Fibroblast of the aortic adventitia (primary cell): Measurements from ENCODE around the gene TAF1D. TPM values are rescaled to one million over a fixed set of nuclear protein-coding genes. Genes with fewer than 3 reads are reported as not detected.

ENCODE experiments used
- DNase-seq: peaks from one replicate; pipeline ENCODE4 v3.0.0-alpha.2; 2010; ENCODE audit warnings: low read depth
- H3K4me3 ChIP-seq: 2 replicates; pipeline ENCODE4 v1.5.1; 2011; ENCODE audit warnings: low read depth, mild to moderate bottlenecking, control low read depth, low read length, moderate library complexity
- CTCF ChIP-seq: IDR thresholded peaks from 2 replicates; pipeline ENCODE4 v1.5.1; 2011; ENCODE audit warnings: mild to moderate bottlenecking, low read length, control low read depth, inconsistent platforms; ENCODE audit not compliant: insufficient read depth
- total RNA-seq: library from RNA; depleted of rRNA; stranded (reverse); fragments of >200 nt; gene quantifications from 2 replicates; pipeline ENCODE4 v1.2.3, GENCODE V29; 2012; ENCODE audit warnings: low replicate concordance

The TAF1D gene
- total RNA-seq, 1 donor, result 233 TPM

DNA sequence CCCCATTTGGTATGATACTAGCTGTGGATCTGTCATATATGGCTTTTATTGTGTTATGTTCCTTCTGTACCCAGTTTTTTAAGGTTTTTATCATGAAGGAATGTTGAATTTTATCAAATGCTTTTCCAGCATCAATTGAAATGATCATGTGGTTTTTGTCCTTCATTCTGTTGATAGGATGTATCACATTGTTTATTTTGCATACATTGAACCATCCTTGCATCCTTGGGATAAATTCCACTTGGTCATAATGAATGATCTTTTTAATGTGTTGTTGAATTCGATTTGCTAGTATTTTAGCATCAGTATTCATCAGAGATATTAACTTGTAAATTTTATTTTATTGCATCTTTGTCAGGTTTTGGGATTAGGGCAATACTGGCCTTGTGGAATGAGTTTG is 31.1 kb downstream of the TAF1D start:
- TF ChIP-seq CTCF, result no peak
- no peak overlapping the region for H3K4me3 ChIP-seq
- no peak for DNase-seq

- no peak for TF ChIP-seq CTCF
- no peak for DNase-seq
Observed at GRCh38 chr11:93704237-93704636, 37.1 kb downstream of the TAF1D start.

GRCh38 chr11:93700830-93701229 is 40.5 kb downstream of the TAF1D start:
- no peak overlapping the region for H3K4me3 ChIP-seq
- DNase-seq, result peak; percentile 71
- no peak for TF ChIP-seq CTCF

More at GRCh38 chr11:93704237-93704636, 37.1 kb downstream of the TAF1D start:
- H3K4me3 ChIP-seq, result no peak overlapping the region

- no peak overlapping the region for H3K4me3 ChIP-seq
- DNase-seq, result no peak
- no peak for TF ChIP-seq CTCF
Observed at GRCh38 chr11:93697611-93698010, 43.7 kb downstream of the TAF1D start.

GRCh38 chr11:93694557-93694956 is 46.7 kb downstream of the TAF1D start:
- H3K4me3 ChIP-seq, result no peak overlapping the region
- no peak for TF ChIP-seq CTCF
- DNase-seq, result no peak

- H3K4me3 ChIP-seq, result no peak overlapping the region
- TF ChIP-seq CTCF, result peak; percentile 4
- no peak for DNase-seq
Observed at GRCh38 chr11:93694109-93694508, 47.2 kb downstream of the TAF1D start.

- TF ChIP-seq CTCF, result no peak
- DNase-seq, result no peak
- no peak overlapping the region for H3K4me3 ChIP-seq
Observed at GRCh38 chr11:93689240-93689639, 52.1 kb downstream of the TAF1D start.
